ENCODE results near the gene KDM2B.

Gene KDM2B

DNA sequence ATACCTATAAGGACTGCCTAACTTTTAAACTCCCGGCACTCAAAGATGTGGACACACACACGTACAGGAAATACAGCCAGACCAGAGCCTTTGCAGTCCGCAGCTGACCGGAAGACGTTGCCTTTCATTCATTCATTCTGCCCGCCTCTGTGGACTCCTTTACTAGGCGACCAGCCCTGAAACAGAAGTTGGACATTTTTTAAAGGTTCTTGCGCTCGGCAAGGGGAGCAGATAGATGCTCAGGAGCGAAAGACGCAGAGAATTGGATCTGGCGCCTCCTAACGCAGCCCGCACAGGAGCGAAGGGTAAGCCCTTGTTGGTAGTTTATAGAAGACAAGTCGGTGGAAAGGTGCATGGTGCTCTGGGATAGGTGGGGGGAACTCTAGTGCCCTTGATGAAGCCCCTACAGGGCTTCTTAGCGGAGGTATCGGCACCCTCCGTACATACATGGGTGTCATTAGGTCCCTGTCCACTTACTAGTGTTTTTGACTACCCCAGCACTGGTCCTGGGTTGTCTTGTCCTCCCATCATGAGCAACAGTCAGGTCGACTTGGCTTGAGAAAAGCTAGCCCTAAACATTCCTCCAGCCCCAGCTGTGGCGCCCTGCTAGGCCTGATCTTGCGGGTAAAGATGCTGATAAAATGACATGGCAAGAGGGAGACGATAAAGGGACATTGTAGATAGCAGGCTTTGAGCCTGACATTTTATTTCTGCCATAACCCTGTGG lies at the start of gene KDM2B:
Gene KDM2B, minus strand, starts transcription at position 65 of the 727 bp plus-strand sequence. CDS start 112 bp downstream, outside the sequence.
- DNase-seq (ENCODE audit: low read depth in 3 of 3), result no peak

DNA sequence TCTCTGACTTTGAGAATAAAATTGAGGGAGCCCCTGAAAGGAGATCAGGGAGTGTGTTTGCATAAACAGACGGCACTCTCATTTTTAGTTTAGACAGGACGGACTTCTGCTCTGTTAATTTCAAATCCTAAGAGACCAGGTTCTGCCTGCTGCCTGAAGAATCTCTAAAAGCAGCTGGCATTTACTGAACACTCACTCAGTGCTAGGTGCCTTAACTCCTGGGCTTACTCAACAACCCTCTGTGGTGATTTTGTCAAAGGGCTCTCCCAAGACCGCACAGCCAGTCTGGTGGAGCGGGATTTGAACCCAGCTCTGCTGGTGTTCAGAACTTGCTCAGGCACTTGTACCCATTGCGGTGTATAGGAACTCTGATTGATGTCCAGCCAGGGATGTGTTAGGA lies 47.7 kb upstream of the KDM2B start:
- no peak for DNase-seq (ENCODE audit: low read depth in 3 of 3)

DNA sequence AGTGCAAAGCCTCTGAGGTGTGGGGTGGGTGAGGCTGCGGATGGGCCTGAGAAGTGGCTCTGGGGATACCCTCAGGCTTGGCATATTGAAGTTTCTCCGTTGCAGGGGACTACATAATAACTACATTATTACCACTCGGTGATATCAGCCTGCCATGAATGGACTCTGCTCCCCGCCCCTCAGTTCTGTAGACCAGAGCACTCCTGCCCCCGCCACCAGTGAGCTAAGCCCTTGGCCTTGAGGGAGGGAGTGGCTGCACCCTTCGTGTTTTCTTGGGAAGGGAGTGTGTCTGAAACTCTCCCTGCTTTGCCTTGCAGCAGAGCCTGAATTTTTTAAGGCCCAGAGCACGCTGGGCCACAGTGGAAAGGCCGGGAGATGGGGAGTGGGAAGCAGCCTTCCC lies 47.2 kb upstream of the KDM2B start:
- no peak for DNase-seq (ENCODE audit: low read depth in 3 of 3)

DNA sequence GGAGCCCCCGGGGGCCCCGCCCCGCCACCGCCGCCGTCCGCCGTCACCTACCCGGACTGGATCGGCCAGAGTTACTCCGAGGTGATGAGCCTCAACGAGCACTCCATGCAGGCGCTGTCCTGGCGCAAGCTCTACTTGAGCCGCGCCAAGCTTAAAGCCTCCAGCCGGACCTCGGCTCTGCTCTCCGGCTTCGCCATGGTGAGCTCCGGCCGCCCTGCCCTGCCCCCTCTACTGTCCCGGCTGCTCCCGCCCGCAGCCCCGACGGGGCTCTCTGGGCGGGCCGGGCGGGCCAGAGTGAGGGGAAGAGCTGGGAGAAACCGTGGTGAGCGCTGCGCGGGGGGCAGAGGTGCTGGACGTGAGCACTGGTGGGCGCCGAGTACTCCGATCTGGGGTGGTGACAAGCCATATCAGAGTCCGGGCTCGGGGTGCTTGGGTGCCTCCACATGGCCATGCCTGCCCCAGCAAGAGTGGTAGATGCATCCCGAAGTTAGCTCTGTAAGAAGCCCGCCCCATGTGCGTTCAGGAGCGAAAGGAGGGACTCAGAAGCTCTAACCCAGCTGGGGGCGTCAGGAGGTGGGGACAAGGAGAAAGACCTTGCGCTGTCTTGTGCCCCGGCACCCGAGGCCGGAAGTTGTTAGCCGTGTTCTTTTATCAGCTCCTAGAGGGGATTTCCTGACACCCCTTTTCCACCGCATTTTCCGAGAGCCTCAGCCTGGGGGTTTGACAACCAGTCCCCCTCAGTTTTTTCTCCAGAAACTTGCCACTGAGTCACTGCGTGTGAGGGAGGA lies 46.2 kb upstream of the KDM2B start:
- peak; percentile 78 to 89 (median 82) for DNase-seq (ENCODE audit: low read depth in 3 of 3)

DNA sequence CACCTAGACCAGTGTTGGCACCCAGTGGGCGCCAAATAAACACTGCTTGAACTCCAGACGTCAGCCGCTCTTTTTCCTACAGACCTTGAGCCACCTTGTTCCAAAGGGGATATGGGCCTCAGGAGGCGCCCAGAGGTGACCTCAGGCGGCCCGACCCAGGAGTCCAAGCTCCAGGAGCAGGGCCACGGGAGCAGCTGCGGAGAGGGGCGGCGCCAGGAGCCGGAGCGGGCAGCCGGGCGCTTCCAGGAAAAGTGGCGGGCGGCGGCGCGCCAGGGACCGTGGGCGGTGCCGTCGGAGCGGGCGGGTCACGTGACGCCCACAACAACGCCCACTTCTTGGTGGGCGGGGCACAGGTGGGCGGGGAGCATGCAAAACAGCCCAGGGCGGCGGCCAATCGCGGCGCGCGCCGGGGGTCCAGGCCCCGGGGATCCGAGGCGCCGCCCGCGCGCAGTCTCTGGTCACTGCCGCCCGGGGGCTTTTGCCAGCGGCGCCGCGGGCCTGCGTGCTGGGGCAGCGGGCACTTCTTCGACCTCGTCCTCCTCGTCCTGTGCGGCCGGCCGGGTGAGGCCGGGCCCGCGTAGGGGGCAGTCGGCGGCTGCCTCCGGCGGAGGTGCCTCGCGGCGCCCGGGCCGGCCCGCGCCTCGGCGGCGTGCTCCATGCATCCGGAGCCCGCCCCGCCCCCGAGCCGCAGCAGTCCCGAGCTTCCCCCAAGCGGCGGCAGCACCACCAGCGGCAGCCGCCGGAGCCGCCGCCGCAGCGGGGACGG lies 45.4 kb upstream of the KDM2B start, which contains the start of gene ORAI1:
Gene ORAI1, plus strand, starts transcription at position 444 of the 766 bp plus-strand sequence.
- peak; percentile 89 to 98 (median 92) for DNase-seq (ENCODE audit: low read depth in 3 of 3)

DNA sequence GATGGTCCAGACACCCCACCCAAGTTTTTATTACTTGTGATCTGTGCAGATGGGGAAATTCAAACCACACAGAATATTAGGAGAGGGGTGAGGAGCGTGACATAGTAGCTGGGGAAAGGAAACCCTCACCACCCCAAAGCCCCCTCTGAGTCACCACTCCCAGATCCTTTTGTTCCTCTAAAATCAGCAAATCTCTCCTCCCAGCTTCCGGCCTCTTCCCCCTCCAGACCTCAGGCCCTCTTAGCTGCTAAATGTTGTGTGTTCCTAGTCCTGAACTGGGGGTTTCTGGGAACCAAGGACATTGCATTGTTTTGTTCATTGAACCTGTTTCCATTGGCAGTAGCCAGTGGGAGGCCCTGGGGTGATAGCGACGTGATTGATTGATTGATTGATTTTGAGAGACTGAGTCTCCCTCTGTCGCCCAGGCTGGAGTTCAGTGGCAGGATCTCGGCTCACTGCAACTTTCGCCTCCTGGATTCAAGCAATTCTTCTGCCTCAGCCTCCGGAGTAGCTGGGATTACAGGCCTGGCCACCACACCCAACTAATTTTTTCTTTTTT lies 39.6 kb upstream of the KDM2B start:
- DNase-seq (ENCODE audit: low read depth in 3 of 3), result no peak

DNA sequence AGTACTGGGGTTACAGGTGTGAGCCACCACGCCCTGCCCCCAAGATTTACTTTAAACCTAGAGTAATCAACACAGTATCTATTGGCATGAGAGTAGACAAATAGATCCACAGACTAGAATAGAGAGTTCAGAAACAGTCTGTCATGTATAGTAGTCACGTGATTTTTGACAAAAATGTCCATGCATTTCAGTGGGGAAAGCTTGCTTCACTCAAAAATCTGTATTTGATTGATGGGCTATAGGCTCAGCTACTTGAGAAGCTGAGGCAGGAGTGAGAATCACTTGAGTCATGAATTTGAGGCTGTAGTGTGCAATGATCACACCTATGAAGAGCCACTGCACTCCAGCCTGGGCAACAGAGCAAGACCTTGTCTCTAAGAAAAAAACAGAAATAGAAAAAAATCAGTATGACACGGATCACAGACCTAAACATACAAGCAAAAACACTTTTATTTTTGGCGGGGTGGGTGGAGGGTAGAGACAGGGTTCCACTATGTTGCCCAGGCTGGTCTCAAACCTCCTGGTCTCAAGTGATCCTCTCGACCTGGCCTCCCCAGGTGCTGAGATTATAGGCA lies 37.9 kb upstream of the KDM2B start:
- DNase-seq (ENCODE audit: low read depth in 3 of 3), result no peak

DNA sequence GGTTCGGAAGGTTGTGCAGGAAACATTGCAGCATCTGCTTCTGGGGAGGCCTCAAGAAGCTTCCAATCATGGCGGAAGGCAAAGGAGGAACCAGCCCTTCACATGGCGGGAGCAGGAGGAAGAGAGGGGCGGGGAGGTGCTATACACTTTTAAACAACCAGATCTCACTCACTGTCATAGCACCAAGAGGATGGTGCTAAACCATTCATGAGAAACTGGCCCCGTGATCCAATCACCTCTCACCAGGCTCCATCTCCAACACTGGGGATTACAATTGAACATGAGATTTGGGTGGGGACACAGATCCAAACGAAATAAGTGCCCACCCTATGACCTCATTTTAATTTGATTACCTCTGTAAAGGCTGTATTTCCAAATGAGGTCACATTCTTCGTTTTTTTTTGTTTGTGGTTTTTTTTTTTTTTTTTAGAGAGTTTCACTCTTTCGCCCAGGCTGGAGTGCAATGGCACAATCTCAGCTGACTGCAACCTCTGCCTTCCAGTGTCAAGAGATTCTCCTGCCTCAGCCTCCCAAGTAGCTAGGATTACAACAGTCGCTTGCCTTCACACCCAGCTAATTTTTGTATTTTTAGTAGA lies 34.1 kb upstream of the KDM2B start:
- no peak for DNase-seq (ENCODE audit: low read depth in 3 of 3)

DNA sequence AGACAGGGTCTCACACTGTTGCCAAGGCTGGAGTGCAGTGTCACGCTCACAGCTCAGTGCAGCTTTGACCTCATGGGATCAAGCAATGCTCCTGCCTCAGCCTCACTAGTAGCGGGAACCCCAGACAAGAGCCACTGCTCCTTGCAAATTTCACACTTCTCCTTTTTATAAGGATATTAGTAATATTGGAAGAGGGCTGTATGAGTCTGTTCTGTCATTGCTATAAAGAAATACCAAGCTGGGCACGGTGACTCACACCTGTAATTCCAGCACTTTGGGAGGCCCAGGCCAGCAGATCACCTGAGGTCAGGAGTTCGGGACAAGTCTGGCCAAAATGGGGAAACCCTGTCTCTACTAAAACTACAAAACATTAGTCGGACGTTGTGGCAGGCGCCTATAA lies 32.6 kb upstream of the KDM2B start:
- no peak for DNase-seq (ENCODE audit: low read depth in 3 of 3)

DNA sequence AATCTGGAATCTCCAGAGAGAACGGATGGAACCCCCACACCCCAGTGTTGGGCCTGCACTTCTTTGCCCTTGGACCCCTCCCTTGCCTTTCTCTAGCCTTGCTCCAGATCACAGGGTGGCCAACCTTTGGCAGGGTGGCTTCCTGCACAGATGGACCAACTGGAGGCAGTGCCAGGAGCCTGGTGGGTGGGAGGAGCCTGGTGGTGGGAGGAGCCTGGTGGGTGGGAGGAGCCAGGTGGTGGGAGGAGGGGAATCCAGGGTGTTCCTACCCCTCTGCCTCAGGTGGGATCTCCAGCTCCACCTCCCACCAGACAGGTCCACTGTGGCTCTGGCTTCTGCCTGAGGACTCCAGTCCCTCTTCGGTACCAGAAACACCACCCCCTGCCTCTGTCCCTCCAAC lies 30.5 kb upstream of the KDM2B start:
- DNase-seq (ENCODE audit: low read depth in 3 of 3), result no peak

DNA sequence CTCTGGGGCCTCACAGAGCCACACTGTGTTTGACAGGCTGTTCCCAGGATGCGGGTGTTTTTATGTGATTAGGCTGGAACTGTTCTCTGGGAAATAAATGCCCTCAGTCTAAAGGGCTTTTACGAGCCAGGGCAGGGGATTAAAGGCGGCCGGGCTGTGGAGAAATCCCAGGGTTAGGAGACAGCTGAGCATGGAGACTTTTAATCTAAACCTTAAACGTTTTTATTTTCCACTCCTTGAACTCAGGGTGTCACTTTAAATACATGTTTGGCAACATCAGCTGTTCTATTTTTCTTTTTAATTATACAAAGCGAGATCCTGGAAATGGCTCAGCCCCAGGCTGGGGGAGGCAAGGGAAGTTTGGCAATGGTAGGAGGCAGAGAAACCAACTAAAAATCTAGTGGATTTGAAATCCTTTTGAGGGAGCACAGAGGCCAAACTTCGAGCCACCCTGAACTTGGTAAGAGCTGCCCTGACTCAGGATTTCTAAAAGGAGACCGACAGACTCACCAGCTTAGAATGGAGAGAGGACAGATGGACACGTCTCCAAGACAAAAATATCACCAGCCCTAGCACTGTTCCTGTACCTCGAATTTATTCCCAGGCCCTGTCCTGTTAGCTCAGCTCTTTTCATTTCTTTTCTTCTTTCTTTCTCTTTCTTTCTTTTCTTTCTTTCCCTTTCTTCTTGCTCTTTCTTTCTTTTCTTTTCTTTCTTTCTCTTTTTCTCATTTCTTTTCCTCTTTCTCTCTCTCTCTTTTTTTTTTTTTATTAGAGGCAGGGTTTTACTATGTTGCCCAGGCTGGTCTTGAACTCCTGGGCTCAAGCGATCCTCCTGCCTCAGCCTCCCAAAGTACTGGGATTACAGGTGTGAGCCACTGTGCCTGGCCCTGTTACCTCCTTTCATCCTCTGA lies 29.7 kb upstream of the KDM2B start:
- DNase-seq (ENCODE audit: low read depth in 3 of 3), result no peak

DNA sequence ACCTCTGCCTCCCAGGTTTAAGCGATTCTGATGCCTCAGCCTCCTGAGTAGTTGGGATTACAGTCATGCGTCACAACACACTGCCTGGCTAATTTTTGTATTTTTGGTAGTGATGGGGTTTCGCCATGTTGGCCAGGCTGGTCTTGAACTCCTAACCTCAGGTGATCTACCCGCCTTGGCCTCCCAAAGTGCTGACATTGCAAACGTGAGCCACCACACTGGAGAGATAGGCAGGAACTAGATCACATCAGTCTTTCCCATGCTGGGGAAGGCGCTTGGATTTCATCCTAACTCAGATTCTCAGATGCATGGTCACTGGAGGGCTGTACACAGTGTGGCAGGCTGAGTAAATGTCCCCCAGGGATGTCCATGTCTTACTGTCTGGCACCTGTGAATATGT lies 27.5 kb upstream of the KDM2B start:
- no peak for DNase-seq (ENCODE audit: low read depth in 3 of 3)

DNA sequence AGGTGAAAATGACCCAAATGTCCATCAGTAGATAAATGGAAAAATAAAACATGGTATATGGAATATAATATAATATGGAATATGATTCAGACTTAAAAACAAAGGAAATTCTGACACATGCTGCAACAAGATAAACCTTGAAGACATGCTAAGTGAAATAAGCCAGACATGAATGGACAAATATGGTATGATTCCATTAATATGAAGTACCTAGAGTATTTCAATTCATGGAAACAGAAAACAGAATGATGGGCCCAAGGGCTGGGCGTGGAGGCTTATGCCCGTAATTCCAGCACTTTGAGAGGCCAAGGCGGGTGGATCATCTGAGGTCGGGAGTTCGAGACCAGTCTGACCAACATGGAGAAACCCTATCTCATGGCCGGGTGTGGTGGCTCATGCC lies 22.8 kb upstream of the KDM2B start:
- DNase-seq (ENCODE audit: low read depth in 3 of 3), result no peak

DNA sequence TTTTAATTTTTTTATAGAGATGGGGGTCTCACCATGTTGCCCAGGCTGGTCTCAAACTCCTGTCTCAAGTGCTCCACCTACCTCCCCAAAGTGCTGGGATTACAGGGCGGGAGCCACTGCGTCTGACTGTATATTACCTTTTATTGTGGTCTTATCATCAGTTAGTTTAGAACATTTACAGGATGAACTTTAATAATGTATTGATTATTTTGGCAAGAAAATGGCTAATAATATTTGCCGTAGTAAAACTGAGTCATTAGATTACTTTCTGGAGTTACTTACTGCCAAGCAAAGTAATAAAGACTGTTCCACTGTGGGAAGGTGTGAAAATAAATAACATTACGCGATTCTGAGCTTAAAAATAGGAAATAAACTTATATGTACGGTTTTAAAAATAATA lies 21.9 kb upstream of the KDM2B start:
- DNase-seq (ENCODE audit: low read depth in 3 of 3), result no peak

DNA sequence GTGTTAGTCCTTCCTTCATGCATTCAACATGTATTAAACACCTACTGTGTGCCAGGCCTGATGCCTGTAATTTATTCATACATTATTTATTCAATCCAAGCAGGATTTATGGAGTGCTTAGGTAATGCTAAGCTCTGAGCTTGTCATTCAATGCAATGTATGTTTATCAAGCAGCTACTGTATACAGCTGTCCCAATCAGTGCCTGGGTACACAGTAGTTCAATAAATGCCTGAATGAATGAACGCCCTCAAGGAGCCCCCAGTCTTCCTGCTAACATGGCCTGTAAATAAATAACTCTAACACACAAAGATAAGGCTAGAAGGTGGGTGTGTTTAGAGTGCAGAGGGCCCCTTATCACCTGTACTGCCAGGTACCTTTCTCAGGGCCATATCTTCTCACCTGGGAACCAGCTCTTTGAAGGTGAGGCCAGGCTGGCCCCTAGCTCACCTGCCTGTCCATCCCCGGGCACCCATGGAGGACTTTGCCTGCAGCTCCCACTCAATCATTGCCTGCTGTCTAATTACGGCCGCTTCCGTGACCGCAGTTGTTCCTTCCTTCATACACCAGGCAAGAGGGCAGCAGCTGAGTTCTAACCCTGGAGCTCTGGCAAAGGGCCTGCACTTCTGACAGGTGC lies 20.0 kb upstream of the KDM2B start:
- DNase-seq (ENCODE audit: low read depth in 3 of 3), result no peak

DNA sequence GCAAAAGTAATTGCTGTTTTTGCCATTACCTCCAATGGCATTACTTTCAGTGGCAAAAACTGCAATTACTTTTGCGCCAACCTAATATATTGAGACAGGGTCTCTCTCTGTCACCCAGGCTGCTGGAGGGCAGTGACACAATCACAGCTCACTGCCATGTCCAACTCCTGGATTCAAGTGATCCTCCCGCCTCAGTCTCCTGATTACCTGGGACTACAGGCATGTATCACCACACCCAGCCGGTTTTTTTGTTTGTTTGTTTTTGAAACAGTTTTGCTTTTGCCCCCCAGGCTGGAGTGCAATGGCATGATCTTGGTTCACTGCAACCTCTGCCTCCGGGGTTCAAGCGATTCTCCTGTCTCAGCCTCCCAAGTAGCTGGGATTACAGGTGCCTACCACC lies 15.7 kb upstream of the KDM2B start:
- no peak for DNase-seq (ENCODE audit: low read depth in 3 of 3)

DNA sequence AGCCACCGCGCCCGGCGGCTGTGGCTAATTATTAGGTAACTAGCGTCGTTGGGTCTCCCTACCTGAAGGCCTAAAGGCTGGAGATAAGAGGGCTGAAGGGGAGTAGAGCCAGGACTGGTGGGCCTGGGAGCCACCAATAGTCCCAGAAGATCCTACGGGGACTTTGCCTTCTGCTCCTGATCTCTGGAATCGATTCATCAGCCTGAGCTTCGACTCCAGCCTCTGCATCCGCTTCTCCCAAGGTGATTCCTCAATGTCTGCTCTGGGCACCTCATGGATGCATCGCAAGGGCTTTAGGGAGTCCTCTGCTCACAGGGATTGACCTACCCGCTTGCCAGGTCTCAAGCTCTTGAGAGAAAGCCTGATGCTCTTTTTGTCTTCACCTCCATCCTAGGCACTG lies 14.7 kb upstream of the KDM2B start:
- no peak for DNase-seq (ENCODE audit: low read depth in 3 of 3)

DNA sequence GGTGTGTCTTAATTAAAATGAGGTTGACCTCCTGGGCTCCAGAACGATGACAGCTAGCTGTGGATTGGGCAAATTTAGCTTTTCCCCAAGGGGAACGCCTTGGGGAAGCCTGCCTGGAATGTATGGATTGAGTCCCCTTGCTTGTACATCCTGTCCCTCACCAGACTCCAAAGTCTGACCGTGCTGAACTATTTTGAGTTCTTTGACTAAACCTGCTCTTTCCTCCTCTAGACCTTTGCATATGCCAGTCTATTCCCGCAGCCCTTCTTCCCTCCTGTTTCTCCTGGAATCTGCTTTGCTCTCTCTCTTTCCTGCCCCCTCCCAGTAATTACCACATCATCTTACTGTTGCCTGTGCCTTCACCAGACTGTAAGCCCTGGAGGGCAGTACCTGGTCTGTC lies 11.5 kb upstream of the KDM2B start:
- no peak for DNase-seq (ENCODE audit: low read depth in 3 of 3)

DNA sequence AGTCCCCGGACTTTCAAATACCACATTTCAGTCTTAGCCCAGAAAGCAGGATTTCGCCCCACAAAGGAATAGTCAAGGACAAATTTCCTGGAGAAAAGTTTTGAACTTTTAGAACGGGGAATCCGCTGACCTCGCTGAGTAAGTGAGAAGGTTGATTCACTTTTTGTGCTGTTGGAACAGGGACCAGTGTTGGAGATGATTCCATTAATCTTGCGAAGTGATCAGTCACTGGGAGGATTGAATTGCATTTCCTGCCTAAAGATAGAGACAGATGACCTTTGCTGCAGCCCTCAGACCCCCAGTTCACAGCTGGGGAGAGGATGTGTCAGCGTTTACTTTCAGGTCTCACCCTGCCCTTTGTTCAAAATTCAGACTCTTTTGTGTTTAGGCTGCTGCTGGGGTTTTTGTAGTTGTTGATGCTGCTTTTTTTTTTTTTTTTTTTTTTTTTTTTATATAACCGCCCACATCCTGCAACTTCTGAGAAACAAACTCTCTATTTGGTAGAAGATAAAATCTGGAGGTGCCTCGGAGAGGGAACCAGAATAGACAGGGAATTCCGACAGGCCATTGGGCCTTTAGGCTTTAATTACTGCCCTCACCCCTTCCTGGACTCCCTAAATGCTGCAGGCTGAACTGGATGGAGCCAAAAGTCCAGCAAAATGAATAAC lies 9.8 kb upstream of the KDM2B start:
- DNase-seq (ENCODE audit: low read depth in 3 of 3), result peak in 2 of 3 donors; percentile 44 to 48

Data from stimulated activated CD4-positive, alpha-beta T cell treated with anti-CD3 and anti-CD28 coated beads, TNF-alpha, amount 100 ng/mL, for 48 hours (primary cell).